ENCODE results near the gene TLR3.

DNA sequence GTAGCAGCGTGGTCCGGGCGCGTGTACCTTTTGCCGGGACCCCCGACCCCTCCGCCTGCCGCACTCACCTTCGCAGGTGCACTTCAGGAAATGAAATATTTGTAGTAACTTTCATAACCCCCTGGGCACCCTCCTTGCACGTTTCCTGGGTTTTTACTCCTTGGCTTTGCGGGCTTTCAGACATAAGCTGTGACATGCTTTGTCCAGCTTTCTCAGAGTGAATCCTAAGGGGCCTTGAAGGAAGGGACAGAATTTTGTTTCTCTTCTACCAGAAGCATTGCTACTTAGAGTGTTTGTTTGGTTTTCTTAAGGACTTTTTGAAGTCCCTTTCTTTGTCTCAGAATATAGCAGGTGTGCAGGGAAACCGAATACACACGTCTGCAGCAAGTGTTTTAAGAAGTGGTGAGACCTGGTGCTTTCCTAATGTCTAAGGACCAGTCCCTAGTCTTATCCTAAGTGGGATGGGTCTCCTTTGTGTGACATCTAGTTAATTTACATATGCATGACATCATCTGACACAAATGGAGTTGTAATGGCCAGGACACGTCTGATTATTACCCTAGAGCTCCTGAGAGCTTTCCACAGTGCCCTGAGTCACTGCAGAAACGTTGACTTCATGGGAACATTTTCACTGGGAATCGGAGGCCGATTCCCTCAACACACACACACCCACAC lies 36.8 kb downstream of the TLR3 start:
- TF ChIP-seq CTCF (IDR thresholded peaks at IDR 0.05) (no peak), POLR2A (IDR thresholded peaks at IDR 0.05) (peak in 1 of 4 donors; percentile 23), EP300 (IDR thresholded peaks at IDR 0.05) (no peak), POLR2AphosphoS5 (IDR thresholded peaks at IDR 0.05) (peak in 2 of 3 donors; percentile 68 to 70)
